Measurements from ENCODE around the gene AZU1. TPM values are rescaled to one million over a fixed set of nuclear protein-coding genes. Genes with fewer than 3 reads are reported as not detected.
A peak's percentile ranks its signal among the peaks of the same experiment; 100 is the strongest.
"Not testable (repeated sequence)": the region's sequence is repeated elsewhere in the genome, so short reads cannot be mapped to it uniquely, and the experiment has no call there.

The AZU1 gene
- polyA plus RNA-seq, 2 of the 4 experiments (the other 2 are of a cell fraction): 0.31 to 0.32 TPM

DNA sequence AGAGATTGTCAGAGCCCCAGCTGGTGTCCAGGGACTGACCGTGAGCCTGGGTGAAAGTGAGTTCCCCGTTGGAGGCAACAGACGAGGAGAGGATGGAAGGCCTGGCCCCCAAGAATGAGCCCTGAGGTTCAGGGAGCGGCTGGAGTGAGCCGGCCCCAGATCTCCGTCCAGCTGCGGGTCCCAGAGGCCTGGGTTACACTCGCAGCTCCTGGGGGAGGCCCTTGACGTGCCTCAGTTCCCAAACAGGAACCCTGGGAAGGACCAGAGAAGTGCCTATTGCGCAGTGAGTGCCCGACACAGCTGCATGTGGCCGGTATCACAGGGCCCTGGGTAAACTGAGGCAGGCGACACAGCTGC is 23.3 kb downstream of the AZU1 start:
- peak overlapping the region; percentile 89 for H3K27ac ChIP-seq
- FAIRE-seq: no peak
- ATAC-seq: no peak
- H3K9me3 ChIP-seq: no peaks in the 10 kb centered on the region
- H3K4me1 ChIP-seq: peaks cover 12% of the 10 kb centered on the region
- TF ChIP-seq POLR2AphosphoS2 (conservative IDR thresholded peaks at IDR 0.05; ENCODE audit: low read length): no peak
- TF ChIP-seq ZSCAN20 (CRISPR knock-in tag; IDR thresholded peaks at IDR 0.05): no peak
- TF ChIP-seq RNF2 (IDR thresholded peaks at IDR 0.05; ENCODE audit: borderline replicate concordance, low read depth): no peak
- no peak for TF ChIP-seq JUN (IDR thresholded peaks at IDR 0.05)
- TF ChIP-seq, protein P1, sequence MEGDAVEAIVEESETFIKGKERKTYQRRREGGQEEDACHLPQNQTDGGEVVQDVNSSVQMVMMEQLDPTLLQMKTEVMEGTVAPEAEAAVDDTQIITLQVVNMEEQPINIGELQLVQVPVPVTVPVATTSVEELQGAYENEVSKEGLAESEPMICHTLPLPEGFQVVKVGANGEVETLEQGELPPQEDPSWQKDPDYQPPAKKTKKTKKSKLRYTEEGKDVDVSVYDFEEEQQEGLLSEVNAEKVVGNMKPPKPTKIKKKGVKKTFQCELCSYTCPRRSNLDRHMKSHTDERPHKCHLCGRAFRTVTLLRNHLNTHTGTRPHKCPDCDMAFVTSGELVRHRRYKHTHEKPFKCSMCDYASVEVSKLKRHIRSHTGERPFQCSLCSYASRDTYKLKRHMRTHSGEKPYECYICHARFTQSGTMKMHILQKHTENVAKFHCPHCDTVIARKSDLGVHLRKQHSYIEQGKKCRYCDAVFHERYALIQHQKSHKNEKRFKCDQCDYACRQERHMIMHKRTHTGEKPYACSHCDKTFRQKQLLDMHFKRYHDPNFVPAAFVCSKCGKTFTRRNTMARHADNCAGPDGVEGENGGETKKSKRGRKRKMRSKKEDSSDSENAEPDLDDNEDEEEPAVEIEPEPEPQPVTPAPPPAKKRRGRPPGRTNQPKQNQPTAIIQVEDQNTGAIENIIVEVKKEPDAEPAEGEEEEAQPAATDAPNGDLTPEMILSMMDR (IDR thresholded peaks at IDR 0.05): no peak
- TF ChIP-seq POLR2A (IDR thresholded peaks at IDR 0.05; ENCODE audit: low read length): no peak
- no peak for TF ChIP-seq HOXB5 (CRISPR knock-in tag; IDR thresholded peaks at IDR 0.05)
- TF ChIP-seq BHLHE40 (IDR thresholded peaks at IDR 0.05; ENCODE audit: low read depth, low read length): no peak
- ChIA-PET CTCF (interaction anchor here (0.6 to 1.2 kb wide), 4 partner anchors 8 to 81 kb away, joined by 3 to 4 read pairs (median 3); partner anchors contain the start of gene CFD), POLR2A (no interaction called here)
- DNase-seq (ENCODE audit: low read depth in 1 of 2, low spot score in 1 of 2): no peak
- H3K4me3 ChIP-seq: peak overlapping the region; percentile 21; the same call in 1 of the 3 replicates
- peak overlapping the region; percentile 87 for H3K4me2 ChIP-seq
- WGBS (ENCODE audit: missing lambda C conversion rate): no CpG with 5 or more reads among the region's 13 CpGs

GRCh38 chr19:852136-853013 is 24.7 kb downstream of the AZU1 start, which contains the start of gene ELANE:
Gene ELANE (plus strand): TSS chr19:852303. CDS start chr19:852329, 26 bp downstream.
- CTCF ChIA-PET: no interaction called here
- DNase-seq (ENCODE audit: low read depth in 1 of 2, low spot score in 1 of 2): no peak
- peaks cover 12% of the 10 kb centered on the region for H3K4me1 ChIP-seq
- H3K4me3 ChIP-seq: no peak within 1 kb of the TSS
- TF ChIP-seq, protein P2, sequence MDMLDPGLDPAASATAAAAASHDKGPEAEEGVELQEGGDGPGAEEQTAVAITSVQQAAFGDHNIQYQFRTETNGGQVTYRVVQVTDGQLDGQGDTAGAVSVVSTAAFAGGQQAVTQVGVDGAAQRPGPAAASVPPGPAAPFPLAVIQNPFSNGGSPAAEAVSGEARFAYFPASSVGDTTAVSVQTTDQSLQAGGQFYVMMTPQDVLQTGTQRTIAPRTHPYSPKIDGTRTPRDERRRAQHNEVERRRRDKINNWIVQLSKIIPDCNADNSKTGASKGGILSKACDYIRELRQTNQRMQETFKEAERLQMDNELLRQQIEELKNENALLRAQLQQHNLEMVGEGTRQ (IDR thresholded peaks at IDR 0.05): no peak
- TF ChIP-seq ZNF302 (CRISPR knock-in tag; IDR thresholded peaks at IDR 0.05) (no peak), SREBF2 (IDR thresholded peaks at IDR 0.05) (no peak), POLR2AphosphoS2 (conservative IDR thresholded peaks at IDR 0.05; ENCODE audit: low read length) (no peak), JUN (IDR thresholded peaks at IDR 0.05) (no peak), KDM5A (IDR thresholded peaks at IDR 0.05) (no peak)
- TF ChIP-seq, protein P3, sequence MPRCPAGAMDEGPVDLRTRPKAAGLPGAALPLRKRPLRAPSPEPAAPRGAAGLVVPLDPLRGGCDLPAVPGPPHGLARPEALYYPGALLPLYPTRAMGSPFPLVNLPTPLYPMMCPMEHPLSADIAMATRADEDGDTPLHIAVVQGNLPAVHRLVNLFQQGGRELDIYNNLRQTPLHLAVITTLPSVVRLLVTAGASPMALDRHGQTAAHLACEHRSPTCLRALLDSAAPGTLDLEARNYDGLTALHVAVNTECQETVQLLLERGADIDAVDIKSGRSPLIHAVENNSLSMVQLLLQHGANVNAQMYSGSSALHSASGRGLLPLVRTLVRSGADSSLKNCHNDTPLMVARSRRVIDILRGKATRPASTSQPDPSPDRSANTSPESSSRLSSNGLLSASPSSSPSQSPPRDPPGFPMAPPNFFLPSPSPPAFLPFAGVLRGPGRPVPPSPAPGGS (IDR thresholded peaks at IDR 0.05): no peak
- peak within 1 kb of the TSS; percentile 89 for H3K27ac ChIP-seq
- POLR2A ChIA-PET: interaction anchor here (0.6 kb wide), 1 partner anchor 67 kb away, joined by 4 read pairs; no protein-coding TSS in a partner anchor
- H3K9me3 ChIP-seq: no peaks in the 10 kb centered on the region
- 90% methylated on average over 13 of the region's 55 CpGs for WGBS (ENCODE audit: missing lambda C conversion rate)
- FAIRE-seq: no peak
- no peak for ATAC-seq
- peak within 1 kb of the TSS; percentile 87 for H3K4me2 ChIP-seq

GRCh38 chr19:853014-853585 is 25.5 kb downstream of the AZU1 start:
- WGBS (ENCODE audit: missing lambda C conversion rate): 98% methylated on average over 8 of the region's 67 CpGs
- H3K4me2 ChIP-seq: no peak overlapping the region
- H3K27ac ChIP-seq: 0 out of 6 replicates have a peak overlapping the region, but pooled peaks of 1 of the 2 experiments have one; percentile 89
- ATAC-seq (no peak), DNase-seq (ENCODE audit: low read depth in 1 of 2, low spot score in 1 of 2) (no peak), FAIRE-seq (no peak)
- CTCF ChIA-PET: no interaction called here
- H3K4me1 ChIP-seq: peaks cover 12% of the 10 kb centered on the region
- H3K9me3 ChIP-seq: no peaks in the 10 kb centered on the region
- no peak overlapping the region for H3K4me3 ChIP-seq
- POLR2A ChIA-PET: no interaction called here
- no peak for TF ChIP-seq CBX8 (IDR thresholded peaks at IDR 0.05)
- TF ChIP-seq, protein P4, sequence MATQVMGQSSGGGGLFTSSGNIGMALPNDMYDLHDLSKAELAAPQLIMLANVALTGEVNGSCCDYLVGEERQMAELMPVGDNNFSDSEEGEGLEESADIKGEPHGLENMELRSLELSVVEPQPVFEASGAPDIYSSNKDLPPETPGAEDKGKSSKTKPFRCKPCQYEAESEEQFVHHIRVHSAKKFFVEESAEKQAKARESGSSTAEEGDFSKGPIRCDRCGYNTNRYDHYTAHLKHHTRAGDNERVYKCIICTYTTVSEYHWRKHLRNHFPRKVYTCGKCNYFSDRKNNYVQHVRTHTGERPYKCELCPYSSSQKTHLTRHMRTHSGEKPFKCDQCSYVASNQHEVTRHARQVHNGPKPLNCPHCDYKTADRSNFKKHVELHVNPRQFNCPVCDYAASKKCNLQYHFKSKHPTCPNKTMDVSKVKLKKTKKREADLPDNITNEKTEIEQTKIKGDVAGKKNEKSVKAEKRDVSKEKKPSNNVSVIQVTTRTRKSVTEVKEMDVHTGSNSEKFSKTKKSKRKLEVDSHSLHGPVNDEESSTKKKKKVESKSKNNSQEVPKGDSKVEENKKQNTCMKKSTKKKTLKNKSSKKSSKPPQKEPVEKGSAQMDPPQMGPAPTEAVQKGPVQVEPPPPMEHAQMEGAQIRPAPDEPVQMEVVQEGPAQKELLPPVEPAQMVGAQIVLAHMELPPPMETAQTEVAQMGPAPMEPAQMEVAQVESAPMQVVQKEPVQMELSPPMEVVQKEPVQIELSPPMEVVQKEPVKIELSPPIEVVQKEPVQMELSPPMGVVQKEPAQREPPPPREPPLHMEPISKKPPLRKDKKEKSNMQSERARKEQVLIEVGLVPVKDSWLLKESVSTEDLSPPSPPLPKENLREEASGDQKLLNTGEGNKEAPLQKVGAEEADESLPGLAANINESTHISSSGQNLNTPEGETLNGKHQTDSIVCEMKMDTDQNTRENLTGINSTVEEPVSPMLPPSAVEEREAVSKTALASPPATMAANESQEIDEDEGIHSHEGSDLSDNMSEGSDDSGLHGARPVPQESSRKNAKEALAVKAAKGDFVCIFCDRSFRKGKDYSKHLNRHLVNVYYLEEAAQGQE (IDR thresholded peaks at IDR 0.05): no peak

GRCh38 chr19:853614-854220 is 26.1 kb downstream of the AZU1 start:
- POLR2A ChIA-PET, FAIRE-seq: not testable (repeated sequence)
- H3K4me1 ChIP-seq: peaks cover 13% of the 10 kb centered on the region

More at GRCh38 chr19:853614-854220, 26.1 kb downstream of the AZU1 start:
- WGBS (ENCODE audit: missing lambda C conversion rate): 87% methylated on average over 9 of the region's 17 CpGs
- H3K27ac ChIP-seq; H3K4me2 ChIP-seq; H3K9me3 ChIP-seq; DNase-seq (ENCODE audit: low read depth in 1 of 2, low spot score in 1 of 2); H3K4me3 ChIP-seq; ATAC-seq; CTCF ChIA-PET: not testable (repeated sequence)
